ENCODE results near the gene GET4.

Gene GET4

GRCh38 chr7:884191-885003, 8.0 kb downstream of the GET4 start:
- TF ChIP-seq, protein P1, sequence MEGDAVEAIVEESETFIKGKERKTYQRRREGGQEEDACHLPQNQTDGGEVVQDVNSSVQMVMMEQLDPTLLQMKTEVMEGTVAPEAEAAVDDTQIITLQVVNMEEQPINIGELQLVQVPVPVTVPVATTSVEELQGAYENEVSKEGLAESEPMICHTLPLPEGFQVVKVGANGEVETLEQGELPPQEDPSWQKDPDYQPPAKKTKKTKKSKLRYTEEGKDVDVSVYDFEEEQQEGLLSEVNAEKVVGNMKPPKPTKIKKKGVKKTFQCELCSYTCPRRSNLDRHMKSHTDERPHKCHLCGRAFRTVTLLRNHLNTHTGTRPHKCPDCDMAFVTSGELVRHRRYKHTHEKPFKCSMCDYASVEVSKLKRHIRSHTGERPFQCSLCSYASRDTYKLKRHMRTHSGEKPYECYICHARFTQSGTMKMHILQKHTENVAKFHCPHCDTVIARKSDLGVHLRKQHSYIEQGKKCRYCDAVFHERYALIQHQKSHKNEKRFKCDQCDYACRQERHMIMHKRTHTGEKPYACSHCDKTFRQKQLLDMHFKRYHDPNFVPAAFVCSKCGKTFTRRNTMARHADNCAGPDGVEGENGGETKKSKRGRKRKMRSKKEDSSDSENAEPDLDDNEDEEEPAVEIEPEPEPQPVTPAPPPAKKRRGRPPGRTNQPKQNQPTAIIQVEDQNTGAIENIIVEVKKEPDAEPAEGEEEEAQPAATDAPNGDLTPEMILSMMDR (IDR thresholded peaks at IDR 0.05; ENCODE audit: low read depth, low read length), result no peak
- DNase-seq (ENCODE audit: extremely low read depth, low read depth), result no peak

DNA sequence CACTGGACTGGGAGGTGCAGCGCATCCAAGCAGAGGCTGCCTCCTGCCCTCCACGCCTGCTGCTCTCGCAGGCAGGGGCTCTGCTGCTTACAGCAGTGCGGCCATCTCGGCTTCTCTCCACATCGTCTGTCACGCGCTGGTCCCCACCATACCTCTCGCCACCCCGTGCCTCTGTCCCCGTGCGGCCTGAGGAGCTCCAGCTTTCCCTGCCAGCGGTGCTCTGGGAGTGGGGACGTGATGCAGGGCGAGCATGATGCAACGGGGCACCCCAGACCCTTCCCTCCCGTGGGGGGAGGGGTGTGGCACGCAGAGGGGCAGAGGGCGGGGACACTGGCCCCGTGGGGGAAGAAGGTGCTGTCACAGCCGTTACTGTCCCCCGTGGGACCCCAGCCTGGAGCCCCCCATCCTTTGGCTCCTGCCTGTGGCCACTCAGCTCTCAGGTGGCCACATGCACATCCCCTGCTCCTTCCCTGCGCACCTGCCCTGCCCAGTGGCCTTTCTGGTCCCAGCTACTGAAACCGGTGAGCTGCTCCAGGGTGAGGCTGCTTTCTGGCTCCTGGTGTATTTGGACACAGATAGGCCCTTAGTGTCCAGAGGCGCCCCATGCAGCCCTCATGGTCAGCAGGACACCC, 9.0 kb downstream of the GET4 start:
- TF ChIP-seq, protein P1 (IDR thresholded peaks at IDR 0.05; ENCODE audit: low read depth, low read length), result no peak
- no peak for DNase-seq (ENCODE audit: extremely low read depth, low read depth)

- TF ChIP-seq, protein P1 (IDR thresholded peaks at IDR 0.05; ENCODE audit: low read depth, low read length), result no peak
- DNase-seq (ENCODE audit: extremely low read depth, low read depth), result no peak
Observed at GRCh38 chr7:885893-886625, 9.7 kb downstream of the GET4 start.

GRCh38 chr7:886626-887487, 10.5 kb downstream of the GET4 start:
- TF ChIP-seq, protein P1 (IDR thresholded peaks at IDR 0.05; ENCODE audit: low read depth, low read length), result no peak
- no peak for DNase-seq (ENCODE audit: extremely low read depth, low read depth)

- TF ChIP-seq, protein P1 (IDR thresholded peaks at IDR 0.05; ENCODE audit: low read depth, low read length), result no peak
- no peak for DNase-seq (ENCODE audit: extremely low read depth, low read depth)
Observed at GRCh38 chr7:887488-887820, 11.1 kb downstream of the GET4 start.

DNA sequence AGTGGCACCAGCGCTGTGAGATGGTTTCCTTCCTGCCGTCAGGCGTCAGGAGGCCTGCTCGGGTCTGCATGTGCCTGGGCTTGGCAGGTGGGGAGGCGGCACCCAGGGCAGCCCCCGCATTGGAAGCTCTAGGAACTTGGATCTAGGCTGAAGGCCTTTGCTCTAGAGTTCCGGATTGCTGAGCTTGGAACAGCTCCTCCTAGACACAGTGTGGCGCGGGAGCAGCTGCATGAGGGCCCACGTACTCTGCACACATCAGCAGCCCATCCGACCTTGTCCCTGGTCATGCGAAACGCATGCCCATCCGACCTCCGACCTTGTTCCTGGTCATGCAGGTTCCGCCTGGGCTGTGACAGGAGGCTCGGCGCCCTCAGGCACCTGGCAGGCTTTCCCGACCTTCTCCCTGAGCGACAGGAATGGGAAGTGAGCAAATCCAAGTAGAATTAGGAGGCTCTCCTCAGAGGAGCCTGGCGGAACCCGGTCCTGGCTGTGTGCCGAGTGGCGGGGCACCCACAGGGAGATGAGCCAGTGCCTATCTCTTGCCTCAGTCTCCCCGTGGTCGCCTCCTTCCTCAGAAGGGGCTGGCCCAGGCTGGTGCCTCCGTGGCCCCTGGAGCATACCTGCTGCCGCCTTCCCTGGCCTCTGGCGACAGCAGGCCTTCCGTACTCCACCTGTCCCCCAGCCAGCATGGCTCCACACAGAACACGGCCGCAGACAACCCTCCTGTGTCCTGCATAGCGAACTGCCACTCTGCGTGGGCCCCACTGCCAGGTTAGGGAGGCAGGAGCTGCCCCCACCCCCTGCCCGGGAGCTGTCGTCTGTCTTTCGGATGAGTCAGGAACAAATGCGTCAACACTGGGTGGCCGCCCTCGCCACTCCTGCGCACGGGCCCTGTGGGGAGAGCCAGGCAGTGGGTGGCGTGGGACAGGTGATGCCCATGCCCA, 12.0 kb downstream of the GET4 start:
- TF ChIP-seq, protein P1 (IDR thresholded peaks at IDR 0.05; ENCODE audit: low read depth, low read length), result no peak

More for the DNA sequence above, 12.0 kb downstream of the GET4 start:
- DNase-seq (ENCODE audit: extremely low read depth, low read depth), result no peak

Measured in AG09319 (cell line).